Caco-2 (cell line): ENCODE results near the gene EHF. TPM values are rescaled to one million over a fixed set of nuclear protein-coding genes. Genes with fewer than 3 reads are reported as not detected.

Source experiments
- BruUV-seq: library from RNA; stranded (reverse); fragments of 400-500 nt; replicated peaks from 2 replicates; lab custom pipeline; 2021; lab: Mats Ljungman, UMichigan
- CTCF ChIA-PET: fragments of 300-600 bp; sonication (Branson Sonifier 250); formaldehyde crosslinking; loops from one replicate; lab custom pipeline; 2022; ENCODE audit warnings: antibody characterized with exemption; lab: Charles Lee
- POLR2A ChIA-PET: fragments of 300-600 bp; sonication (Branson Sonifier 250); formaldehyde crosslinking; loops from one replicate; lab custom pipeline; 2022; ENCODE audit warnings: antibody characterized with exemption; lab: Charles Lee
- DNase-seq, 2 experiments: peaks; one replicate each; pipeline versions ENCODE4 v3.0.0 to v3.0.0-alpha.2; 2020 to 2022
- H3K27me3 ChIP-seq: replicated peaks from 2 replicates; pipeline ENCODE4 v1.6.0; 2011; ENCODE audit warnings: low read length; ENCODE audit not compliant: control insufficient read depth, insufficient read depth
- H3K36me3 ChIP-seq: 2 replicates; pipeline ENCODE4 v1.5.1; 2011; ENCODE audit warnings: low read length; ENCODE audit not compliant: control insufficient read depth, insufficient read depth
- H3K4me1 ChIP-seq: fragments of 250-450 bp; sonication (Bioruptor Pico); 2 replicates; pipeline ENCODE4 v1.5.1; 2020; ENCODE audit warnings: mild to moderate bottlenecking
- H3K4me3 ChIP-seq: 2 replicates; pipeline ENCODE4 v1.5.1; 2011; ENCODE audit warnings: low read depth, mild to moderate bottlenecking, control low read depth, low read length
- H3K9me3 ChIP-seq: fragments of 250-450 bp; sonication (Bioruptor Pico); 2 replicates; pipeline ENCODE4 v1.5.1; 2020; ENCODE audit warnings: mild to moderate bottlenecking, moderate library complexity
- H3K27ac Mint-ChIP-seq: one replicate; pipeline ENCODE4 v1.8.0; 2022; ENCODE audit warnings: mixed read lengths; ENCODE audit not compliant: unreplicated experiment
- H3K27me3 Mint-ChIP-seq: one replicate; pipeline ENCODE4 v1.8.0; 2022; ENCODE audit warnings: mixed read lengths; ENCODE audit not compliant: insufficient read depth, unreplicated experiment
- H3K36me3 Mint-ChIP-seq: one replicate; pipeline ENCODE4 v1.8.0; 2022; ENCODE audit warnings: mild to moderate bottlenecking, mixed read lengths; ENCODE audit not compliant: insufficient read depth, unreplicated experiment
- H3K4me1 Mint-ChIP-seq: one replicate; pipeline ENCODE4 v1.8.0; 2022; ENCODE audit warnings: low read depth, mixed read lengths; ENCODE audit not compliant: unreplicated experiment
- H3K4me3 Mint-ChIP-seq: one replicate; pipeline ENCODE4 v1.8.0; 2022; ENCODE audit warnings: mild to moderate bottlenecking, moderate library complexity, mixed read lengths; ENCODE audit not compliant: unreplicated experiment
- H3K9me3 Mint-ChIP-seq: one replicate; pipeline ENCODE4 v1.8.0; 2022; ENCODE audit warnings: mixed read lengths; ENCODE audit not compliant: unreplicated experiment
- CTCF ChIP-seq, 2 experiments: fragments of 200-600 bp in 1 of 2; IDR thresholded peaks; 1 replicate in 1 of 2; 2 replicates in 1 of 2; pipeline versions ENCODE4 v1.5.1 to v1.8.0; 2011 to 2022; ENCODE audit warnings: antibody characterized with exemption in 1 of 2, control low read depth in 1 of 2, inconsistent platforms in 1 of 2, low read depth in 1 of 2, low read length in 1 of 2, mild to moderate bottlenecking in 1 of 2, moderate library complexity in 1 of 2; ENCODE audit not compliant: insufficient read depth in 1 of 2, severe bottlenecking in 1 of 2, unreplicated experiment in 1 of 2
- intact Hi-C: fragments of 100-400 bp; cut with micrococcal nuclease; formaldehyde crosslinking; loops from one replicate; pipeline ENCODE4 v1.10.0; 2022; ENCODE audit not compliant: unreplicated experiment
- total RNA-seq: library from RNA; stranded (reverse); gene quantifications from 2 replicates; pipeline ENCODE4 v1.2.3, GENCODE V29; 2022

EHF gene
- total RNA-seq, 1 experiment from 2014 or later = 0.11 TPM

GRCh38 chr11:34620202-34620601 is 691 bp upstream of the EHF start:
- no peak overlapping the region for H3K4me3 Mint-ChIP-seq
- H3K36me3 Mint-ChIP-seq = no peaks in the 10 kb centered on the region
- CTCF ChIA-PET = no interaction called here

GRCh38 chr11:34621876-34622275 is 983 bp downstream of the EHF start:
- DNase-seq = no peak

More at GRCh38 chr11:34620202-34620601, 691 bp upstream of the EHF start:
- BruUV-seq = no TSS peak
- H3K27me3 ChIP-seq = no peaks in the 10 kb centered on the region
- H3K27me3 Mint-ChIP-seq = no peaks in the 10 kb centered on the region
- H3K9me3 Mint-ChIP-seq = no peaks in the 10 kb centered on the region
- H3K9me3 ChIP-seq = no peaks in the 10 kb centered on the region
- TF ChIP-seq CTCF (IDR thresholded peaks at IDR 0.05; ENCODE audit: insufficient read depth in 1 of 2, low read depth in 1 of 2, low read length in 1 of 2, severe bottlenecking in 1 of 2, unreplicated experiment in 1 of 2) = no peak
- DNase-seq = no peak
- intact Hi-C loops = no loop called here
- no peak overlapping the region for H3K4me3 ChIP-seq
- no peaks in the 10 kb centered on the region for H3K36me3 ChIP-seq
- H3K4me1 Mint-ChIP-seq = peaks cover 8% of the 10 kb centered on the region
- no peaks in the 10 kb centered on the region for H3K4me1 ChIP-seq
- H3K27ac Mint-ChIP-seq = no peak overlapping the region
- POLR2A ChIA-PET = no interaction called here

GRCh38 chr11:34623463-34623862 is 2.6 kb downstream of the EHF start:
- no peaks in the 10 kb centered on the region for H3K36me3 ChIP-seq
- no peak for DNase-seq
- H3K27me3 ChIP-seq = no peaks in the 10 kb centered on the region
- no peaks in the 10 kb centered on the region for H3K4me1 ChIP-seq
- Mint-ChIP-seq H3K27me3 (no peaks in the 10 kb centered on the region), H3K4me1 (peaks cover 8% of the 10 kb centered on the region), H3K36me3 (no peaks in the 10 kb centered on the region), H3K9me3 (no peaks in the 10 kb centered on the region), H3K27ac (no peak overlapping the region), H3K4me3 (no peak overlapping the region)
- TF ChIP-seq CTCF (IDR thresholded peaks at IDR 0.05; ENCODE audit: insufficient read depth in 1 of 2, low read depth in 1 of 2, low read length in 1 of 2, severe bottlenecking in 1 of 2, unreplicated experiment in 1 of 2) = no peak
- H3K4me3 ChIP-seq = no peak overlapping the region
- intact Hi-C loops = no loop called here
- CTCF ChIA-PET = no interaction called here
- no TSS peak for BruUV-seq
- POLR2A ChIA-PET = no interaction called here
- H3K9me3 ChIP-seq = no peaks in the 10 kb centered on the region

More at GRCh38 chr11:34621876-34622275, 983 bp downstream of the EHF start:
- H3K36me3 Mint-ChIP-seq = no peaks in the 10 kb centered on the region
- H3K27ac Mint-ChIP-seq = no peak overlapping the region
- no peaks in the 10 kb centered on the region for H3K9me3 Mint-ChIP-seq
- no peak overlapping the region for H3K4me3 Mint-ChIP-seq
- TF ChIP-seq CTCF (IDR thresholded peaks at IDR 0.05; ENCODE audit: insufficient read depth in 1 of 2, low read depth in 1 of 2, low read length in 1 of 2, severe bottlenecking in 1 of 2, unreplicated experiment in 1 of 2) = no peak
- CTCF ChIA-PET = no interaction called here
- H3K36me3 ChIP-seq = no peaks in the 10 kb centered on the region
- H3K4me3 ChIP-seq = no peak overlapping the region
- intact Hi-C loops = no loop called here
- no peaks in the 10 kb centered on the region for H3K27me3 ChIP-seq
- H3K9me3 ChIP-seq = no peaks in the 10 kb centered on the region
- POLR2A ChIA-PET = no interaction called here
- no peaks in the 10 kb centered on the region for H3K27me3 Mint-ChIP-seq
- H3K4me1 ChIP-seq = no peaks in the 10 kb centered on the region
- BruUV-seq = no TSS peak
- H3K4me1 Mint-ChIP-seq = peaks cover 8% of the 10 kb centered on the region
